HuH-7 (cell line): Measurements from ENCODE around the gene MRPS6.

Experiments used
- DNase-seq: peaks from one replicate; pipeline ENCODE4 v3.0.0; 2011; ENCODE audit warnings: low spot score

The MRPS6 gene

GRCh38 chr21:34073032-34073748, at the start of gene MRPS6, which contains the start of gene SLC5A3:
Gene MRPS6, plus strand, starts transcription at chr21:34073578. Its CDS starts 123 bp downstream, at chr21:34073701.
Gene SLC5A3, plus strand, starts transcription at chr21:34073578. Its CDS starts 21,621 bp downstream, at chr21:34095199.
- DNase-seq, result peak; percentile 71

- DNase-seq, result no peak
These were observed 49.5 kb upstream of the MRPS6 start for GRCh38 chr21:34023691-34024373.

GRCh38 chr21:34024374-34024693, 49.0 kb upstream of the MRPS6 start:
- DNase-seq, result no peak

- no peak for DNase-seq
These were observed 45.5 kb upstream of the MRPS6 start for GRCh38 chr21:34027721-34028461.

GRCh38 chr21:34029743-34030528, 43.4 kb upstream of the MRPS6 start:
- DNase-seq, result no peak

- no peak for DNase-seq
These were observed 41.5 kb upstream of the MRPS6 start for GRCh38 chr21:34031835-34032370.

- no peak for DNase-seq
These were observed 38.9 kb upstream of the MRPS6 start for GRCh38 chr21:34034369-34035014.

- no peak for DNase-seq
These were observed 37.6 kb upstream of the MRPS6 start for GRCh38 chr21:34035619-34036354.

GRCh38 chr21:34037009-34037795, 36.2 kb upstream of the MRPS6 start:
- DNase-seq, result no peak

- no peak for DNase-seq
These were observed 33.5 kb upstream of the MRPS6 start for GRCh38 chr21:34039678-34040382.

- DNase-seq, result no peak
These were observed 30.6 kb upstream of the MRPS6 start for GRCh38 chr21:34042735-34043134.

GRCh38 chr21:34043333-34043732, 30.0 kb upstream of the MRPS6 start:
- DNase-seq, result no peak

- DNase-seq, result no peak
These were observed 26.5 kb upstream of the MRPS6 start for GRCh38 chr21:34046917-34047316.

- DNase-seq, result no peak
These were observed 25.5 kb upstream of the MRPS6 start for GRCh38 chr21:34047835-34048234.

- no peak for DNase-seq
These were observed 21.2 kb upstream of the MRPS6 start for GRCh38 chr21:34052171-34052570.

GRCh38 chr21:34054259-34054658, 19.1 kb upstream of the MRPS6 start:
- DNase-seq, result no peak

GRCh38 chr21:34055615-34056014, 17.8 kb upstream of the MRPS6 start:
- DNase-seq, result no peak

GRCh38 chr21:34061983-34062382, 11.4 kb upstream of the MRPS6 start:
- no peak for DNase-seq

- DNase-seq, result no peak
These were observed 8.4 kb upstream of the MRPS6 start for GRCh38 chr21:34065027-34065426.
